ENCODE results near the gene ZBED5. TPM values are rescaled to one million over a fixed set of nuclear protein-coding genes. Genes with fewer than 3 reads are reported as not detected.

ZBED5 gene
- total RNA-seq, 1 donor from 2014 or later = 33.5 TPM

GRCh38 chr11:10803676-10804075, 54.2 kb downstream of the ZBED5 start:
- Mint-ChIP-seq H3K27ac (ENCODE audit: unreplicated experiment) (no peak overlapping the region), H3K4me3 (ENCODE audit: unreplicated experiment) (peak overlapping the region; percentile 13), H3K36me3 (ENCODE audit: low read depth) (peaks cover 72% of the 10 kb centered on the region), H3K9me3 (ENCODE audit: low read depth) (no peaks in the 10 kb centered on the region), H3K27me3 (ENCODE audit: low read depth) (no peaks in the 10 kb centered on the region), H3K4me1 (ENCODE audit: low read depth) (peaks cover 51% of the 10 kb centered on the region)
- no peak for TF ChIP-seq CTCF (IDR thresholded peaks at IDR 0.05)
- DNase-seq (ENCODE audit: low spot score) = no peak

Other genes with a start within 250 kb of the ZBED5 start
- 19.2 to 51.0 TPM (median 50.6 TPM) in 3 replicates for gene IRAG1, start 164.3 kb downstream of the ZBED5 start, total RNA-seq
- 24.7 to 29.9 TPM (median 26.6 TPM) in 3 replicates for gene CTR9, start 106.8 kb downstream of the ZBED5 start, total RNA-seq
- gene EIF4G2, start 49.1 kb downstream of the ZBED5 start, total RNA-seq = 1,031 to 1,062 TPM (median 1,058 TPM) in 3 replicates